Activated naive CD4-positive, alpha-beta T cell treated with anti-CD3 and anti-CD28 coated beads, Interleukin-2, amount 10 ng/mL, durations not matched to agents 7 days and 5 days (primary cell): ENCODE measurements around the gene CRACR2B.

Experiments
- CTCF ChIA-PET: fragments of 350-600 bp; sonication (Branson Sonifier 250); formaldehyde crosslinking; loops from one replicate; lab custom pipeline; 2021; ENCODE audit warnings: antibody characterized with exemption; lab: Charles Lee
- DNase-seq: peaks from one replicate; pipeline ENCODE4 v3.0.0-alpha.2; 2020
- H3K27ac Mint-ChIP-seq: one replicate; pipeline ENCODE4 v1.8.0; 2021; ENCODE audit warnings: mild to moderate bottlenecking, moderate library complexity, mixed read lengths
- H3K27me3 Mint-ChIP-seq: one replicate; pipeline ENCODE4 v1.8.0; 2021; ENCODE audit warnings: mild to moderate bottlenecking, mixed read lengths
- H3K36me3 Mint-ChIP-seq: one replicate; pipeline ENCODE4 v1.8.0; 2021; ENCODE audit warnings: mixed read lengths
- H3K4me1 Mint-ChIP-seq: one replicate; pipeline ENCODE4 v1.8.0; 2021; ENCODE audit warnings: mixed read lengths
- H3K4me3 Mint-ChIP-seq: one replicate; pipeline ENCODE4 v1.8.0; 2021; ENCODE audit warnings: mild to moderate bottlenecking, moderate library complexity, mixed read lengths
- H3K9me3 Mint-ChIP-seq: one replicate; pipeline ENCODE4 v1.8.0; 2021; ENCODE audit warnings: mixed read lengths

The CRACR2B gene

DNA sequence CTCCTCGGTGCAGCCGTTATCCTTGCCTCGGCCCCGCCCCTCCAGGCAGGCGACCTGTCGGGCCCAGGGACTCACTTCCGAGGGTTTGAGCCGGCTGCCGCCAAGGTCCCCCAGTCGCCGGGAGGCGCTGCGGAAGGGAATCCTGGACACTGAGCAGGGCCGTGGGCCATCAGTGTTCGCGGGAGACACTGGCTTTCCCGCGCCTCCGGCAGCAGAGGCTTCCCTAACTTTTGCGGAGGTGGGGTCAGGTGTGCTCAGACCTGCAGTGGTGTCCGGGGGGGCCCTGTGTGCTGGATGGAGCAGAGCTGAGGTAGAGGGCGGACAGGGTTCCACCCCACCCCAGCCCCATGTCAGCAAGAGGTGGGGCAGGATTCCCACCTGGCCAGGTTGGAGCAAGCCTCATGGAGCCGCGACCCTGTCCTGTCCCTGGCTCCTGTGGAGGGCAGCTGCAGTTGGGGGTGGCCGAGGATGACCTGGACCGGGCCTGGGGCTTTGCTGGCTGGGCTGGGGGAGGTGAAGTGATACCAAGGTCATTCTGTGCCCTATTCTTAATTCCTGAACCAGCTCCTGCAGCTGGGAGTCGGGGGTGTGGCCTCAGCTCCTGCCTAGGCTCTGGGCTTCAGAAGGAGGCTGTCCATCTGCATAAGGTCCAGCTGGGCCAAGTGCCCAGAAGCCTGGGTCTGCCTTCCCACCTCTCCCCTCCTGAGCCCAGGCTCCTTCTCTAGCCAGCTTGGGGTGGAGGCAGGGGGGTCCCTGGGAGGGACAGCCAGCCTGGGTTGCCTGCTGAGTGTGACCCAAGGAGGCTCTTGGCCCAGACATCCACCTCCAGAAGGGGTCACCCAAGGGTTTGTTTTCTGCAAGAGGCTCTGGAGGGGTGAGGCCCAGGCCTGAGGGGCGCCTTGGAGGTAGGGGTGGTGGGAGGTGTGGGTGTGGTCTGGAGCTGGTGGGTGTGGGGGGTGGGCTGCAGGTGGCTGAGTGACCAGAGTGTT, 23.4 kb downstream of the CRACR2B start:
- H3K4me1 Mint-ChIP-seq = peaks cover 5% of the 10 kb centered on the region
- H3K9me3 Mint-ChIP-seq = no peaks in the 10 kb centered on the region
- CTCF ChIA-PET = interaction anchor here (0.6 to 1.5 kb wide), 3 partner anchors 35 to 201 kb away, joined by 3 to 6 read pairs (median 3); no protein-coding TSS in a partner anchor
- H3K27ac Mint-ChIP-seq = no peak overlapping the region
- DNase-seq = peak; percentile 42
- H3K36me3 Mint-ChIP-seq = no peaks in the 10 kb centered on the region
- H3K4me3 Mint-ChIP-seq = no peak overlapping the region
- peaks cover 53% of the 10 kb centered on the region for H3K27me3 Mint-ChIP-seq

- Mint-ChIP-seq H3K4me1 (peaks cover 5% of the 10 kb centered on the region), H3K36me3 (no peaks in the 10 kb centered on the region)
- CTCF ChIA-PET = no interaction called here
Observed at GRCh38 chr11:852762-853161, 25.0 kb downstream of the CRACR2B start.

DNA sequence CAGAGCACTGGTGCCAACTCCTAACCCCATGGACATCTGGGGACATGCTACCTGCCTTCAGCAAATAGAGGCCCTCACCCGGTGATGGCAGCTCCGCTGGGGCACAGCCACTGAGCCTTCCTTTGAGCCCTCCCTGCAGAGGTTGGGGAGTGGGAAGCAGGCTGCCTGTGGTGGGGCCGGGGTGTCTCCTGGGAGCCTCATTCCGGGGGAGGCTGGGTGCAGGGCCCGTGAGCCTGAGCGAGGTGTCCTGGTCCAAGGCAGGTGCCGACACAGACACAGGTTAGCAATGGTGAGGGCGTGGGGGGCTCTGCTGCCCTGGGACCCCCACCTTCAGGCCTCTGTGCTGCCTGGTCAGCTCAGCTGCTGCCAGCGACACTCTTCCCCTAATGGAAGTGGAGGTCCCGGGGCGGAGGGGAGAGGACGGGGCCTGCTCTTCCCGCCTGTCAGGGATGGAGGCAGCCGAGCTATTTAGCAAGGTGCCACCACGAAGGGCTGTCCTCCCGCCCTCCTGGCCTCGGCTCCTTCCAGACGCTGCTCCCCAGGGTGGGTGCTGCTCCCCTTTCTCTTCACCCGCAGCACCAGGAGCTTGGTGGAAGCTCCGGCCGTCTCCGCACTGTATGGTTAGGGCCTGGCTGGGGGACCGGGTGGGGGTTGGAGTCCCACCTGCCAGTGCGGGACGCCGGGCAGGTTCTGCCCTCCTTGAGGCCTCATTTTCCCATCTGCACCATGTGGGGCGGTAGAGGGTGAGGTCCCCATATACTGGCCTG, 26.1 kb downstream of the CRACR2B start:
- Mint-ChIP-seq H3K27me3 (peaks cover 29% of the 10 kb centered on the region), H3K9me3 (no peaks in the 10 kb centered on the region), H3K4me3 (no peak overlapping the region), H3K36me3 (no peaks in the 10 kb centered on the region), H3K4me1 (no peaks in the 10 kb centered on the region), H3K27ac (no peak overlapping the region)
- DNase-seq = no peak
- CTCF ChIA-PET = no interaction called here

More at GRCh38 chr11:852762-853161, 25.0 kb downstream of the CRACR2B start:
- H3K27me3 Mint-ChIP-seq = peaks cover 40% of the 10 kb centered on the region
- H3K9me3 Mint-ChIP-seq = no peaks in the 10 kb centered on the region
- no peak overlapping the region for H3K4me3 Mint-ChIP-seq
- DNase-seq = no peak
- no peak overlapping the region for H3K27ac Mint-ChIP-seq

- CTCF ChIA-PET = interaction anchor here (0.7 kb wide), 1 partner anchor 196 kb away, joined by 3 read pairs; no protein-coding TSS in a partner anchor
- Mint-ChIP-seq H3K27ac (no peak overlapping the region), H3K9me3 (no peaks in the 10 kb centered on the region), H3K36me3 (no peaks in the 10 kb centered on the region), H3K4me3 (no peak overlapping the region), H3K4me1 (no peaks in the 10 kb centered on the region), H3K27me3 (peaks cover 22% of the 10 kb centered on the region)
- no peak for DNase-seq
Observed at GRCh38 chr11:854601-855329, 27.0 kb downstream of the CRACR2B start.

DNA sequence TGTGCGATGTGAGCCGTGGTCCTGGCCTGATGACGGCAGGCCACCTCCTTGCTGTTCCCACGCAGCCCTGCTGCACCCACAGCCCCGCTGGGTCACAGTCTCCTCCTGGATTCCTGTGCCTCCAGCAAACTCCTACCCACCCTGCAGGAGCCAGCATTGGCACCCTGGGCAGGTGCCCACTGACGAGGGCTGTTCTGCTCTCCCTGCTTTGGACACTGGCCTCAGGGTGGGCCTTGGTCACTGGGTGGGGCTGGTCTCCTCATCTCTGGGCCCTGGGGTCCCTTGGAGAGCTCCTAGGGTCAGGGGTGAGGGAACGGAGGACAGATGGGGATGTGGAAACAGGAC, 27.6 kb downstream of the CRACR2B start:
- Mint-ChIP-seq H3K36me3 (no peaks in the 10 kb centered on the region), H3K27me3 (peaks cover 18% of the 10 kb centered on the region), H3K9me3 (no peaks in the 10 kb centered on the region), H3K4me1 (no peaks in the 10 kb centered on the region), H3K27ac (no peak overlapping the region), H3K4me3 (no peak overlapping the region)
- CTCF ChIA-PET = interaction anchor here (0.7 kb wide), 1 partner anchor 195 kb away, joined by 3 read pairs; no protein-coding TSS in a partner anchor
- DNase-seq = no peak

- Mint-ChIP-seq H3K27ac (no peak overlapping the region), H3K36me3 (no peaks in the 10 kb centered on the region), H3K4me1 (no peaks in the 10 kb centered on the region), H3K9me3 (no peaks in the 10 kb centered on the region), H3K4me3 (no peak overlapping the region), H3K27me3 (peaks cover 13% of the 10 kb centered on the region)
- CTCF ChIA-PET = no interaction called here
- DNase-seq = no peak
Observed at GRCh38 chr11:855796-856195, 28.1 kb downstream of the CRACR2B start.

- Mint-ChIP-seq H3K36me3 (no peaks in the 10 kb centered on the region), H3K4me3 (no peak overlapping the region), H3K27me3 (peaks cover 7% of the 10 kb centered on the region), H3K9me3 (no peaks in the 10 kb centered on the region), H3K4me1 (no peaks in the 10 kb centered on the region), H3K27ac (no peak overlapping the region)
- CTCF ChIA-PET = no interaction called here
- no peak for DNase-seq
Observed at GRCh38 chr11:856397-856796, 28.7 kb downstream of the CRACR2B start.

DNA sequence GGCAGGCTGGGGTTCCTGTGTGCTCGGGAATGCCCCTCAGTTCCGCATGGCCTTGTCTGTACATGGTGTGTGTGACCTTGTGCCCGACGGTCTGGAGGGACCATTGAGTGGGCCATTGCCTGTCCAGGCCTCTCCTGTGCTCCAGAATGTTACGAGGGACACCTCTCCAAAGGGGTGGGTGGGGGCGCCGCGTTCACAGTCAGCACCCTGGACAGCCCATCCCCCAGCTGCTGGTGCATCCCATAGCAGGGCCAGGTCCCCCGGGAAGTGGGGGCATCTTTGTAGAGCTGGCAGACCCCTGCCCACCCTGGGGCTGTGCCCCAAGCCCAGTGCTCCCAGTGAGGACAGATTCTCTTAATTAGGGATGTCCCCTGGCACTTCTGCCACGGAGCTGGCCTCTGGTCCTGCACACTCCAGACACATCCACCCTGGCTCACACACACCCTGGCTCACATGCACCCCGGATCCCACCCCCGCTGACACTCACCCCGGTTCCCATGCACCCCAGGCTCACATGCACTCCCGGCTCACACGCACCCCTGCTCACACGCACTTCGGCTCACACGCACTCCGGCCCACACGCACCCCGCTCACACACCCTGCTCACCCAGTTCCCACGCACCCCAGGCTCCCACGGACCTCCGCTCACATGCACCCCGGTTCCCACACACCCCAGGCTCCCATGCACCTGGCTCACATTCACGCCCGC, 30.5 kb downstream of the CRACR2B start:
- no peak overlapping the region for H3K27ac Mint-ChIP-seq
- no peak for DNase-seq
- no peaks in the 10 kb centered on the region for H3K4me1 Mint-ChIP-seq
- CTCF ChIA-PET = no interaction called here
- no peak overlapping the region for H3K4me3 Mint-ChIP-seq
- H3K9me3 Mint-ChIP-seq = no peaks in the 10 kb centered on the region
- H3K36me3 Mint-ChIP-seq = no peaks in the 10 kb centered on the region
- no peaks in the 10 kb centered on the region for H3K27me3 Mint-ChIP-seq

- no peak for DNase-seq
- H3K4me3 Mint-ChIP-seq = no peak overlapping the region
- CTCF ChIA-PET = no interaction called here
- no peak overlapping the region for H3K27ac Mint-ChIP-seq
- no peaks in the 10 kb centered on the region for H3K36me3 Mint-ChIP-seq
- H3K27me3 Mint-ChIP-seq = no peaks in the 10 kb centered on the region
- H3K4me1 Mint-ChIP-seq = no peaks in the 10 kb centered on the region
- H3K9me3 Mint-ChIP-seq = no peaks in the 10 kb centered on the region
Observed at GRCh38 chr11:858762-859339, 31.1 kb downstream of the CRACR2B start.

DNA sequence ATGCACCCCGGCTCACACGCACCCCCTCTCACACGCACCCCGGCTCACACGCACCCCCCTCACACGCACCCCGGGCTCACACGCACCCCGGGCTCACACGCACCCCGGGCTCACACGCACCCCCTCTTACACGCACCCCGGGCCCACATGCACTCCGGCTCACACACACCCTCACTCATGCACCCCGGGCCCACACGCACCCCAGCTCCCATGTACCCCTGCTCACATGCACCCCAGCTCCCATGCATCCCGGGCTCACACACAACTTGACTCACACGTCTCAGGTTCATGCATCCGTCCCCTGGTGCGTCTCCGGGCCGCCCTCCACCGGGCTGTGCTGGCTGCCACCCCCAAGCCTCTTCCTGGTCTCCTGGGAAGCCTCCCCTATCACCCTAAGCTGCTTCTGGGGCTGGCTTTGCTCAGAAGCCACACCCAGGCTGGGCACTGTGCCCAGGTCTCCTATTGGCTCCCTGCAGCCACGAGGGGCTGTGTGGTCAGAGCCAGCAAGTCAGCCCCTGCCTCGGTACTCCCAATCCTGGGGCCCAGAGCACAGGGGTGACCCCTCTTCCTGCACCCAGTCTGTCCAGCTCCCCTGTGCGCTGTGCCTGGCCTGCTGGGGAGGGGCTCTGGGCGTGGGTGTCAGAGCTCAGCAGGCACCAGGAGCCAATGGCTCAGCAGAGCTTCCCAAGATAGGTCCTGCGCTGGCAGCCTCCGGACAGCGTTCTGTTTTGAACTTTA, 31.8 kb downstream of the CRACR2B start:
- no peak overlapping the region for H3K4me3 Mint-ChIP-seq
- no peaks in the 10 kb centered on the region for H3K27me3 Mint-ChIP-seq
- no peaks in the 10 kb centered on the region for H3K36me3 Mint-ChIP-seq
- H3K27ac Mint-ChIP-seq = no peak overlapping the region
- no peak for DNase-seq
- H3K4me1 Mint-ChIP-seq = no peaks in the 10 kb centered on the region
- CTCF ChIA-PET = no interaction called here
- H3K9me3 Mint-ChIP-seq = no peaks in the 10 kb centered on the region

DNA sequence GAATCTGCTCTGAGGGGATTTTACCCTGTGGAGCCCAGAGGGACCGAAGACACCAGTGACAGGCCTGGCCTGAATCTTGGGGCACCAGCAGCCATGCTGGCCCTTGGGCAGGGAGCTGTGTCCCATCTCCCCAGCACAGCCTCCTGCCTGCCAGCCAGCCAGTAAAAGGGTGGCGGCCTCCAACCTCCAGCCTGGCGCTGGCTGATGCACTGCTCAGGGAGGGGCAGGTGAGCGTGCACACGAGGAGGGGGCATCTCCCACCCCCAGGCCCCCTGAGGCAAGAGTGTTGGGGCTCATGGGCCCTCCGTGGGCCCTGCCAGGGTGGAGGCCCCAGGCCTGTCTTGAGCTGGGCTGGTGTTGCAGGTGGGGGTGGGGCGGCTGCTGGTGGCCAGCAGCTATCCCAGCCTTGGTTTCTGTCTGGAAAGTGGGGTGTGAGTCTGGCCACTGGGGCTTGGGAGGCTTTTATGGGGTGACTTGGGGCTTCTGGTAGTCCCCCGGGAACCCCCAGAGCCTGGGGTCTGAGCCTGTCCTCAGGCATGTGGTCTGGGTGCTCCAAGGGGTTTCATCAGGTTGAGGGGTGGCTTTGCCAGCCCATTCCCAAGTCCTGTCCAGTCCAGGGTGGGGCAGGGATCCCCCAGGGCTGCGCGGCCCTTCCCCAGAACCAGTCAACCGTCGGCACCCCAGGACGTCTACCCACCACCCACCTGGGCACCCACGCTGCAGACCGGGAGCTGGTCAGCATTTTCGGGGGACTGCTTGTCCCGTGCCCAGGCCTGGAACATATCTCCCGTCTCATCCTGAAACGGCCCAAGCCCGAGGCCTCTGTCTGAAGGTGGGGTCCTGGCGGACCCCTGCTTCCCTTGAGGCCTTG, 32.8 kb downstream of the CRACR2B start:
- no peak overlapping the region for H3K4me3 Mint-ChIP-seq
- no peaks in the 10 kb centered on the region for H3K9me3 Mint-ChIP-seq
- H3K27ac Mint-ChIP-seq = no peak overlapping the region
- DNase-seq = no peak
- H3K4me1 Mint-ChIP-seq = no peaks in the 10 kb centered on the region
- CTCF ChIA-PET = no interaction called here
- H3K36me3 Mint-ChIP-seq = no peaks in the 10 kb centered on the region
- no peaks in the 10 kb centered on the region for H3K27me3 Mint-ChIP-seq

DNA sequence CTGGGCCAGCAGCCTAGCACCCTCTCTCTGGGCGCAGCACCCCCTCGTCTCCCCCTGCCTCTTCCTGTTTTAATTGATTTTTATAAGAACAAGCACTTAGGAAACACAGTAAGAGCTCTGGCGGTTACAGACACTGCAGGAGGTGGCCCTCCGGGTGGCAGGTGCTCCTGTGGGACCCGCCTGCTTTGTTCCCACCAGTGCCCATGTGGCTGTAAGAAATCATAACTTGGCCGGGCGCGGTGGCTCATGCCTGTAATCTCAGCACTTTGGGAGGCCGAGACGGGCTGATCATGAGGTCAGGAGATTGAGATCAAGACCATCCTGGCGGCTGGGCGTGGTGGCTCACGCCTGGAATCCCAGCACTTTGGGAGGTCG, 33.4 kb downstream of the CRACR2B start:
- DNase-seq = no peak
- CTCF ChIA-PET = no interaction called here
- H3K4me1 Mint-ChIP-seq = no peaks in the 10 kb centered on the region
- H3K27me3 Mint-ChIP-seq = no peaks in the 10 kb centered on the region
- H3K36me3 Mint-ChIP-seq = no peaks in the 10 kb centered on the region
- no peak overlapping the region for H3K27ac Mint-ChIP-seq
- no peak overlapping the region for H3K4me3 Mint-ChIP-seq
- no peaks in the 10 kb centered on the region for H3K9me3 Mint-ChIP-seq
